Astrocyte (in vitro differentiated cells and primary cell): ENCODE measurements around the gene SCFD1.

Experiments used
- CTCF ChIP-seq: IDR thresholded peaks from 2 replicates; pipeline ENCODE4 v1.5.1; 2011; ENCODE audit warnings: low read depth, mild to moderate bottlenecking, inconsistent platforms, low read length, moderate library complexity; ENCODE audit not compliant: insufficient read depth
- EZH2 ChIP-seq: IDR thresholded peaks from 2 replicates; pipeline ENCODE4 v1.6.1; 2012; ENCODE audit warnings: mild to moderate bottlenecking, low read length, inconsistent platforms; ENCODE audit not compliant: insufficient read depth

- no peak for TF ChIP-seq CTCF
- TF ChIP-seq EZH2 = no peak
These were observed 38.0 kb upstream of the SCFD1 start for GRCh38 chr14:30584058-30584630.
